OCI-LY7 (cell line): ENCODE measurements around the gene ALDH1L2. TPM values are rescaled to one million over a fixed set of nuclear protein-coding genes. Genes with fewer than 3 reads are reported as not detected.
A peak's percentile ranks its signal among the peaks of the same experiment; 100 is the strongest.

Experiments
- BruUV-seq: library from RNA; stranded (reverse); fragments of 400-500 nt; replicated peaks from 2 replicates; lab custom pipeline; 2021; lab: Mats Ljungman, UMichigan
- CTCF ChIA-PET: fragments of 300-600 bp; sonication (Branson Sonifier 250); formaldehyde crosslinking; loops from one replicate; lab custom pipeline; 2022; ENCODE audit warnings: antibody characterized with exemption; ENCODE audit not compliant: unreplicated experiment; lab: Charles Lee
- POLR2A ChIA-PET: fragments of 300-600 bp; sonication (Branson Sonifier 250); formaldehyde crosslinking; loops from one replicate; lab custom pipeline; 2022; ENCODE audit warnings: antibody characterized with exemption; lab: Charles Lee
- DNase-seq: peaks from one replicate; pipeline ENCODE4 v3.0.0-alpha.2; 2015; ENCODE audit warnings: low spot score
- H2AFZ ChIP-seq: fragments of 200-600 bp; sonication (generic), shearing (Covaris generic); 2 replicates; pipeline ENCODE4 v1.6.1; 2014; ENCODE audit warnings: mild to moderate bottlenecking, antibody characterized with exemption, low read length, moderate library complexity
- H3K27ac ChIP-seq: fragments of 200-600 bp; sonication (generic); 2 replicates; pipeline ENCODE4 v1.5.1; 2014; ENCODE audit warnings: mixed run types, low read depth, mild to moderate bottlenecking, moderate library complexity, low read length, inconsistent platforms; ENCODE audit not compliant: poor library complexity, severe bottlenecking
- H3K36me3 ChIP-seq: fragments of 200-600 bp; sonication (generic); 2 replicates; pipeline ENCODE4 v1.6.1; 2014; ENCODE audit warnings: mild to moderate bottlenecking, antibody characterized with exemption, low read length, moderate library complexity, mixed read lengths; ENCODE audit not compliant: insufficient read depth
- H3K4me1 ChIP-seq: fragments of 200-600 bp; sonication (generic); 2 replicates; pipeline ENCODE4 v1.5.1; 2014; ENCODE audit warnings: mild to moderate bottlenecking, low read length; ENCODE audit not compliant: insufficient read depth, poor library complexity, severe bottlenecking
- H3K4me2 ChIP-seq: fragments of 200-600 bp; sonication (generic); 2 replicates; pipeline ENCODE4 v1.6.1; 2014; ENCODE audit warnings: mild to moderate bottlenecking, low read length
- H3K4me3 ChIP-seq: fragments of 200-600 bp; sonication (generic); 2 replicates; pipeline ENCODE4 v1.5.1; 2014; ENCODE audit warnings: mild to moderate bottlenecking, low read depth, low read length; ENCODE audit not compliant: poor library complexity, severe bottlenecking
- H3K79me2 ChIP-seq: fragments of 200-600 bp; sonication (generic); 2 replicates; pipeline ENCODE4 v1.6.1; 2016; ENCODE audit warnings: low read depth, mild to moderate bottlenecking, low read length, moderate library complexity, mixed read lengths; ENCODE audit not compliant: insufficient read depth
- H3K9me2 ChIP-seq: fragments of 200-600 bp; sonication (generic); 2 replicates; pipeline ENCODE4 v1.6.1; 2016; ENCODE audit warnings: mild to moderate bottlenecking, low read length, mixed read lengths; ENCODE audit not compliant: insufficient read depth
- H3K9me3 ChIP-seq: fragments of 200-600 bp; sonication (generic); 2 replicates; pipeline ENCODE4 v1.6.1; 2014; ENCODE audit warnings: mild to moderate bottlenecking, mixed run types, low read length, mixed read lengths
- H4K20me1 ChIP-seq: fragments of 200-600 bp; sonication (generic); 2 replicates; pipeline ENCODE4 v1.6.1; 2014; ENCODE audit warnings: mild to moderate bottlenecking, antibody characterized with exemption, low read length, moderate library complexity, mixed read lengths; ENCODE audit not compliant: insufficient read depth
- EZH2phosphoT487 ChIP-seq: fragments of 200-600 bp; sonication (generic); IDR thresholded peaks from 2 replicates; pipeline ENCODE4 v1.6.1; 2018; ENCODE audit warnings: low read depth, borderline replicate concordance, mild to moderate bottlenecking, mixed run types, antibody characterized with exemption, low read length, moderate library complexity, mixed read lengths
- intact Hi-C: fragments of 100-400 bp; cut with micrococcal nuclease; formaldehyde crosslinking; loops from one replicate; pipeline ENCODE4 v1.10.0; 2022; ENCODE audit not compliant: unreplicated experiment
- total RNA-seq, 2 experiments: library from RNA; depleted of rRNA in 1 of 2; stranded (reverse); fragments of >200 nt in 1 of 2; shearing (Covaris generic) in 1 of 2; gene quantifications; 2 replicates each; pipeline ENCODE4 v1.2.3, GENCODE V29; 2014 to 2022
- TF ChIP-seq, protein P1 (sequence below): fragments of 200-600 bp; sonication (generic); conservative IDR thresholded peaks from 2 replicates; pipeline ENCODE4 v1.5.1; 2014; ENCODE audit warnings: mild to moderate bottlenecking, antibody characterized with exemption, low read length, moderate library complexity, mixed read lengths

ALDH1L2 gene
- total RNA-seq, 2 experiments from 2014 or later: 0.25 TPM; not detected in 1

DNA sequence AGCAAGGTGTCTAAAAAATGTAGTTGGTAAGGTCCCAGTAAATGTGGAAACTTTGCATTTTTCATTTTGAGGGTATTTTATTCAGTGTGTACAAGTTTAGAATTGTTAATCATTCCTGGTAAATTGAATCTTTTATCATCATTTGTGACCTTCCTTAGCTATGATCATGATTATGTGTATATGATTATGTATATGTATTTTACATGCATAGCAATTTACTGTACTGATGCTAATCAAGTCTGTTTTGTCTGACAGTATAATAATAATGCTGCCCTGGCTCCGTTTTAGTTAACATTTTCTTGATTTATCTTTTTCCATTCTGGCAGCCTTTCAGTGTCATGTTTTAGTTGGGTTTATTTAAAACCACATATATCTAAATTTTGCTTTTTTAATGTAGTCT lies 32.7 kb upstream of the ALDH1L2 start:
- CTCF ChIA-PET: no interaction called here
- Histone ChIP-seq H3K4me1 (peaks cover 9% of the 10 kb centered on the region), H4K20me1 (no peaks in the 10 kb centered on the region), H2AFZ (no peak overlapping the region), H3K4me3 (no peak overlapping the region), H3K27ac (no peak overlapping the region), H3K4me2 (no peak overlapping the region), H3K79me2 (peaks cover 33% of the 10 kb centered on the region), H3K36me3 (peaks cover 99% of the 10 kb centered on the region), H3K9me3 (peaks cover 8% of the 10 kb centered on the region; the same call in 1 of the 2 replicates), H3K9me2 (no peaks in the 10 kb centered on the region)
- no peak for DNase-seq
- TF ChIP-seq, protein P1, sequence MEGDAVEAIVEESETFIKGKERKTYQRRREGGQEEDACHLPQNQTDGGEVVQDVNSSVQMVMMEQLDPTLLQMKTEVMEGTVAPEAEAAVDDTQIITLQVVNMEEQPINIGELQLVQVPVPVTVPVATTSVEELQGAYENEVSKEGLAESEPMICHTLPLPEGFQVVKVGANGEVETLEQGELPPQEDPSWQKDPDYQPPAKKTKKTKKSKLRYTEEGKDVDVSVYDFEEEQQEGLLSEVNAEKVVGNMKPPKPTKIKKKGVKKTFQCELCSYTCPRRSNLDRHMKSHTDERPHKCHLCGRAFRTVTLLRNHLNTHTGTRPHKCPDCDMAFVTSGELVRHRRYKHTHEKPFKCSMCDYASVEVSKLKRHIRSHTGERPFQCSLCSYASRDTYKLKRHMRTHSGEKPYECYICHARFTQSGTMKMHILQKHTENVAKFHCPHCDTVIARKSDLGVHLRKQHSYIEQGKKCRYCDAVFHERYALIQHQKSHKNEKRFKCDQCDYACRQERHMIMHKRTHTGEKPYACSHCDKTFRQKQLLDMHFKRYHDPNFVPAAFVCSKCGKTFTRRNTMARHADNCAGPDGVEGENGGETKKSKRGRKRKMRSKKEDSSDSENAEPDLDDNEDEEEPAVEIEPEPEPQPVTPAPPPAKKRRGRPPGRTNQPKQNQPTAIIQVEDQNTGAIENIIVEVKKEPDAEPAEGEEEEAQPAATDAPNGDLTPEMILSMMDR: no peak
- TF ChIP-seq EZH2phosphoT487: no peak
- intact Hi-C loops: loop anchor here (5.0 kb wide), 1 partner anchor 35 kb away; no protein-coding TSS in a partner anchor
- POLR2A ChIA-PET: interaction anchor here (1.0 to 3.1 kb wide), 3 partner anchors 11 to 19 kb away, joined by 3 to 13 read pairs (median 3); no protein-coding TSS in a partner anchor
- BruUV-seq: no TSS peak

DNA sequence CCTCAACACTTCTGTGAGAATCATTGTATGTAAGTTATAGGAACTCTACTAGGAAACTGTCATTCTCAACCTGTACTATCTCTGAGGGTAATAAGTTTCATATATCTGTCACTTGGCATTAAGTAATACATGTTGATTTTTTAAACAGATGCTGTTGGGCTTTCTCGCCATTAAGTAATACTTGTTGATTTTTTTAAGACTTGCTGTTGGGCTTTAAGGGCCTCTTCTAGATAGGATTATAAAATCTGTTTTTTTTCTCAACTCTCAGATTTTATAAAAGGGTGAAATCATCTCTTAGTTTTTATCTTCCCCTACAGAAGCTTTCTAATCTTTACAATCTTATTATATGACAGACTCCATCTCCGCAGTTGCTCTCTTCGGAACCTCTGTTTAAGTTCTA lies 28.8 kb upstream of the ALDH1L2 start:
- Histone ChIP-seq H3K4me3 (no peak overlapping the region), H3K79me2 (peaks cover 72% of the 10 kb centered on the region), H3K27ac (no peak overlapping the region), H3K4me1 (peaks cover 25% of the 10 kb centered on the region), H3K9me3 (peaks cover 15% of the 10 kb centered on the region; the same call in 1 of the 2 replicates), H3K9me2 (no peaks in the 10 kb centered on the region), H2AFZ (no peak overlapping the region), H3K4me2 (no peak overlapping the region), H4K20me1 (peaks cover 20% of the 10 kb centered on the region), H3K36me3 (peaks cover 86% of the 10 kb centered on the region)
- ChIA-PET CTCF (no interaction called here), POLR2A (interaction anchor here (0.6 to 2.8 kb wide), 2 partner anchors 10 to 89 kb away, joined by 3 to 17 read pairs; no protein-coding TSS in a partner anchor)
- TF ChIP-seq EZH2phosphoT487: no peak
- TF ChIP-seq, protein P1: no peak
- no peak for DNase-seq
- no TSS peak for BruUV-seq
- intact Hi-C loops: no loop called here

DNA sequence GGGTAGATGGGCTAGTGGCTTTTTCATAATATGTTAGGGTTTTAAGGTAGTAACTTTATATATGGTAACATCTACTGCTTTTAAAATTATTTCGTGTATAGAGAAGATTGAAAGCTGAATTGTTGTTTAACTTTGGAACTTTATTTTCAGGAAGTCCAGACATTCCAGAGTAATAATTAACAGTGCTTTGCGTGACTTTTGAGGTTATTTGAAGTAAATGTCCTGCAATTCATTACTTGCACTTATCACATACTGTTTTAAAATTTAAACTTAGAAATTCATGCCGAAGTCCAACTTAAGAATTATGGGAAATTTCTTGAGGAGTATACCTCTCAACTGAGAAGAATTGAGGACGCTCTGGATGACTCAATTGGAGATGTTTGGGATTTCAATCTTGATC lies 26.6 kb upstream of the ALDH1L2 start:
- no peaks in the 10 kb centered on the region for H3K9me2 ChIP-seq
- peaks cover 15% of the 10 kb centered on the region; the same call in 1 of the 2 replicates for H3K9me3 ChIP-seq
- H2AFZ ChIP-seq: no peak overlapping the region
- no TSS peak for BruUV-seq
- H3K79me2 ChIP-seq: peaks cover 77% of the 10 kb centered on the region
- intact Hi-C loops: no loop called here
- no peak for TF ChIP-seq EZH2phosphoT487
- TF ChIP-seq, protein P1: no peak
- peak overlapping the region; percentile 97 for H3K4me2 ChIP-seq
- peaks cover 20% of the 10 kb centered on the region for H4K20me1 ChIP-seq
- no peak for DNase-seq
- no peak overlapping the region for H3K27ac ChIP-seq
- H3K36me3 ChIP-seq: peaks cover 64% of the 10 kb centered on the region
- ChIA-PET POLR2A (interaction anchor here (1.0 to 1.1 kb wide), 2 partner anchors 17 to 39 kb away, joined by 3 to 5 read pairs; no protein-coding TSS in a partner anchor), CTCF (no interaction called here)
- peaks cover 37% of the 10 kb centered on the region for H3K4me1 ChIP-seq
- H3K4me3 ChIP-seq: peak overlapping the region; percentile 99
